Retinal pigment epithelial cell (primary cell): ENCODE data around the gene ZNF691.

Source experiments
- DNase-seq: peaks from one replicate; pipeline ENCODE4 v3.0.0-alpha.2; 2010; ENCODE audit warnings: low read depth
- H3K4me3 ChIP-seq: 2 replicates; pipeline ENCODE4 v1.5.1; 2011; ENCODE audit warnings: mild to moderate bottlenecking, low read length, control low read depth, moderate library complexity
- TF ChIP-seq, protein P1 (sequence below): conservative IDR thresholded peaks from 2 replicates; pipeline ENCODE4 v1.5.1; 2011; ENCODE audit warnings: low read depth, low read length, control low read depth, inconsistent platforms

Gene ZNF691

DNA sequence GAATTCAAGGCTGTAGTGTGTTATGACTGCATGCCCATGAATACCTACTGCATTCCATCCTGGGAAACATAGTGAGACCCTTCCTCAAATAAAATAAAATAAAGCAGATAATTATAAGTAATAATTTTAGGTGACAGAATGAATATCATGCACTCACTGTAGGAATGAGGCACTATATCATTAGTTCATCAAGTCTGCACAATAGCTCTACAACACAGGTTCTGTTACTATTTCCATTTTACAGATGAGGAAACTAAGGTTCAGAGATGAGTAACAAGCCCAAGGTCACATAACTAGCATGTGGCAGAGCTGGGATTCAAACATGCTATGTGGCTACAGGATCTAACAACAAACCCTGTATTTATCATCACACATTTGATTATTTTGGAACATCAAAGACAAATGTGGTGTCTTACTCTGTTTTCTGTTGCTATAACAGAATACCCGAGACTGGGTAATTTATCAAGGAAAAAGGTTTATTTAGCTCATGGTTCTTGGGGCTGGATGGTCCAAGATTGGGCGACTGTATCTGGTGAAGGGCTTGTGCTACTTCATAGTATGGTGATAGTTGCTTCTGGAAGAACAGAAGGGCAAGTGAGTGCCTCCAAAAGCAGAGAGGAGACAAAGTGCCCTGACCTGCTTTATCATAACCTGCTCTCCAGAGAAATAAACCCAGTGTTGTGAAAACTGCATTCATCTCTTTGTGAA lies 4.8 kb upstream of the ZNF691 start:
- TF ChIP-seq, protein P1, sequence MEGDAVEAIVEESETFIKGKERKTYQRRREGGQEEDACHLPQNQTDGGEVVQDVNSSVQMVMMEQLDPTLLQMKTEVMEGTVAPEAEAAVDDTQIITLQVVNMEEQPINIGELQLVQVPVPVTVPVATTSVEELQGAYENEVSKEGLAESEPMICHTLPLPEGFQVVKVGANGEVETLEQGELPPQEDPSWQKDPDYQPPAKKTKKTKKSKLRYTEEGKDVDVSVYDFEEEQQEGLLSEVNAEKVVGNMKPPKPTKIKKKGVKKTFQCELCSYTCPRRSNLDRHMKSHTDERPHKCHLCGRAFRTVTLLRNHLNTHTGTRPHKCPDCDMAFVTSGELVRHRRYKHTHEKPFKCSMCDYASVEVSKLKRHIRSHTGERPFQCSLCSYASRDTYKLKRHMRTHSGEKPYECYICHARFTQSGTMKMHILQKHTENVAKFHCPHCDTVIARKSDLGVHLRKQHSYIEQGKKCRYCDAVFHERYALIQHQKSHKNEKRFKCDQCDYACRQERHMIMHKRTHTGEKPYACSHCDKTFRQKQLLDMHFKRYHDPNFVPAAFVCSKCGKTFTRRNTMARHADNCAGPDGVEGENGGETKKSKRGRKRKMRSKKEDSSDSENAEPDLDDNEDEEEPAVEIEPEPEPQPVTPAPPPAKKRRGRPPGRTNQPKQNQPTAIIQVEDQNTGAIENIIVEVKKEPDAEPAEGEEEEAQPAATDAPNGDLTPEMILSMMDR, result no peak
- no peak overlapping the region for H3K4me3 ChIP-seq
- no peak for DNase-seq

GRCh38 chr1:42844592-42845140 lies 1.7 kb upstream of the ZNF691 start:
- no peak for DNase-seq

GRCh38 chr1:42845193-42845592 lies 1.2 kb upstream of the ZNF691 start:
- no peak for DNase-seq
- TF ChIP-seq, protein P1, result no peak
- no peak overlapping the region for H3K4me3 ChIP-seq

More at GRCh38 chr1:42844592-42845140, 1.7 kb upstream of the ZNF691 start:
- TF ChIP-seq, protein P1, result no peak
- H3K4me3 ChIP-seq, result no peak overlapping the region

DNA sequence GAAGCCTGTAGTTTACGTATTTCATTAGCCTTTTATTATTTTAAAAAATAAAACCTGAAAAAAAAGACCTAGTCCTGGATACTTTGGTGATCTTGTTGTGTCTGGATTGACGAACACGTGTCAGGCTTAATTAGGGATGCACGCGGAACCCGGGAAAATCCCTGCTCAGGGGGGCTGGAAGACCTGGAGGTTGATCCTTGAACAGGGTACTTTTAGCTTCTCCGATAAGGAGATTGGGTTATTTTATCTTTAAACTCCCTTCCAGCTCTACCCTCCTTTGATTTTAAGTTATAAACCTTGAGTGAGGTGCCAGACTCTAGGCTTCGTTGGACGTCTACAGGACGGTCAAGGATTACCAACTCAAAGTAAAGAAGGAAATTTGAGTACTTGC lies 552 bp upstream of the ZNF691 start:
- TF ChIP-seq, protein P1, result no peak
- peak overlapping the region; percentile 88 for H3K4me3 ChIP-seq
- no peak for DNase-seq

GRCh38 chr1:42847111-42847595 lies 740 bp downstream of the ZNF691 start:
- TF ChIP-seq, protein P1, result no peak
- peak overlapping the region; percentile 88 for H3K4me3 ChIP-seq
- no peak for DNase-seq

DNA sequence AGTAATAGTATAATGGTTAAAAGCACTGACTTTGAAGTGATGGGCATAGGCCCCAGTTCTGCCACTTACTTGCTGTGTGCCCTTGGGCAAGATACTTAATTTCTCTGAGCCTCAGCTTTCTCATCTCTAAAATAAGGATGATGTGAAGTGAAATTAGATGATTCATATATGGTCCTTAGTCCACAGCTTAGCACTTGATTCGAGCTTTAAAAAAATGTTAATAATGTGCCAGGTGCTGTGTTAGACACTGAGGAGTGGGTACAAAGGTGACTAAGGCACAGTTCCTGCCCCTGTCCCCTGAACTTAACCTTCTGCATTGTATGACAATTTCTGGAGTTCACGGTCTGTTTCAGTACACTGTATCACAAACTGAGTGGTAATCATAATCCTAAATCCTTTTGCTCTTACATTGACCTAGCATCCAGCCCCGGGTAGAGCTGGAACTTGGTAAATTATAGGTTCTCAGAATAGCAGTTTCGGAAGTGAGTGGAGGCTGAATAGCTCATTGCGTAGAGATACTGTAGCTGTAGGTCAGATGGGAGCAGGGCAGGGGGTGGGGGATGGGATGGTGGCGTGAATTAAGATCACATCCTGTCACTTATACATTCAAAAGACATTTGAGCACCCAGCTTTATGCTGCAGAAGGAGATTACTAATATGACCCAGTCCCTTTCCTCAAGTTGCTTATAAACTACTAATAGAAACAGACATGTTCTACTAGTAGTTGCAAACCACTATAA lies 1.5 kb downstream of the ZNF691 start:
- TF ChIP-seq, protein P1, result no peak
- no peak for DNase-seq
- peak overlapping the region; percentile 88 for H3K4me3 ChIP-seq
